Smooth muscle cell (in vitro differentiated cells): ENCODE data around the gene MYLK. TPM values are rescaled to one million over a fixed set of nuclear protein-coding genes. Genes with fewer than 3 reads are reported as not detected.

Experiments used
- DNase-seq: peaks from one replicate; lab custom pipeline; 2025; ENCODE audit not compliant: unreplicated experiment; lab: John Stamatoyannopoulos, UW
- H2AFZ ChIP-seq: fragments of 200-600 bp; sonication (generic); 2 replicates; pipeline ENCODE4 v1.6.0; 2016; ENCODE audit warnings: antibody characterized with exemption, low read depth, mild to moderate bottlenecking
- H3F3A ChIP-seq: fragments of 200-600 bp; sonication (generic); 2 replicates; pipeline ENCODE4 v1.6.0; 2017; ENCODE audit warnings: antibody characterized with exemption, low read depth
- H3K27ac ChIP-seq: fragments of 200-600 bp; sonication (generic); 2 replicates; pipeline ENCODE4 v1.5.1; 2016; ENCODE audit warnings: low read depth, mild to moderate bottlenecking
- H3K27me3 ChIP-seq: fragments of 200-600 bp; sonication (generic); 2 replicates; pipeline ENCODE4 v1.6.1; 2016; ENCODE audit warnings: low read depth, mild to moderate bottlenecking
- H3K36me3 ChIP-seq: fragments of 200-600 bp; sonication (generic); 2 replicates; pipeline ENCODE4 v1.5.1; 2016; ENCODE audit warnings: low read depth
- H3K4me1 ChIP-seq: fragments of 200-600 bp; sonication (generic); 2 replicates; pipeline ENCODE4 v1.5.1; 2016; ENCODE audit warnings: low read depth
- H3K4me2 ChIP-seq: fragments of 200-600 bp; sonication (generic); 2 replicates; pipeline ENCODE4 v1.6.0; 2016; ENCODE audit warnings: mild to moderate bottlenecking
- H3K4me3 ChIP-seq: fragments of 200-600 bp; sonication (generic); 2 replicates; pipeline ENCODE4 v1.5.1; 2016; ENCODE audit warnings: mild to moderate bottlenecking
- H3K79me2 ChIP-seq: fragments of 200-600 bp; sonication (generic); 2 replicates; pipeline ENCODE4 v1.6.0; 2016; ENCODE audit warnings: low read depth, mild to moderate bottlenecking
- H3K9ac ChIP-seq: fragments of 200-600 bp; sonication (generic); 2 replicates; pipeline ENCODE4 v1.6.0; 2016; ENCODE audit warnings: low read depth
- H3K9me3 ChIP-seq: fragments of 200-600 bp; sonication (generic); replicated peaks from 2 replicates; pipeline ENCODE4 v1.5.1; 2016; ENCODE audit warnings: low read depth
- H4K20me1 ChIP-seq: fragments of 200-600 bp; sonication (generic); 2 replicates; pipeline ENCODE4 v1.6.0; 2016; ENCODE audit warnings: low read depth
- CTCF ChIP-seq: fragments of 200-600 bp; sonication (generic); IDR thresholded peaks from 2 replicates; pipeline ENCODE4 v1.5.1; 2017; ENCODE audit warnings: borderline replicate concordance, mild to moderate bottlenecking, antibody characterized with exemption; ENCODE audit not compliant: insufficient read depth, poor library complexity, severe bottlenecking
- WGBS: methylation state at CpG from one replicate; pipeline ENCODE4 v1.1.7; 2016; ENCODE audit warnings: low lambda C conversion rate; 5-methylcytosine and 5-hydroxymethylcytosine counted together
- polyA plus RNA-seq: library from polyadenylated mRNA; unstranded; fragments of >200 nt; fragmentation: Nextera tagmentation; extraction: Ambion mirVana; gene quantifications from 2 replicates; pipeline ENCODE4 v1.2.1, GENCODE V29; 2016
- total RNA-seq: library from RNA; depleted of rRNA; stranded (reverse); fragments of >200 nt; gene quantifications from 2 replicates; pipeline ENCODE4 v1.2.3, GENCODE V29; 2014

MYLK gene
- total and polyA plus RNA-seq, 2 experiments from 2014 or later, result 13.6 to 25.5 TPM

DNA sequence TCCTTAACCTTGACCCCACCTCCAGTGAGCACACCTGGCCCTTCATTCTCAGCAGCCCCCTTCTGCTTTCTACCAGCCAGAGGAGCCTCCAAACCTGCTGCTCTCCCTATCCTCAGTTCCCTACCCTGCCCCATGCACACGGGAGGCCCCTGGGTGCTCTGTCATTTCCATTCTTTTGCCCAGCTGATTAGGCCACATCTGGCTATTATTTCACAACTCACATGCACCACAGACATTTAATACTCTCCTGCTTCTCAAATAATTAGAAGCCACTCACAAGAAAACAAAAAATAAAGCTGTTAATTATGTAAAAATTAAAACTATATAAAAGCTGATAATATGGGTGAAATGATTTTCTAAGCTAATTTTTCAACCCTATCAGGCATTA lies 50.7 kb downstream of the MYLK start:
- 88% methylated on average over 1 of the region's 1 CpG for WGBS
- no peak overlapping the region for H3K4me3 ChIP-seq
- no peaks in the 10 kb centered on the region for H3F3A ChIP-seq
- no peak overlapping the region for H3K4me2 ChIP-seq
- H3K4me1 ChIP-seq, result no peaks in the 10 kb centered on the region
- no peak overlapping the region for H3K9ac ChIP-seq
- no peaks in the 10 kb centered on the region for H3K27me3 ChIP-seq
- H3K27ac ChIP-seq, result no peak overlapping the region
- DNase-seq, result no peak
- no peaks in the 10 kb centered on the region for H4K20me1 ChIP-seq
- no peak overlapping the region for H2AFZ ChIP-seq
- no peaks in the 10 kb centered on the region for H3K79me2 ChIP-seq
- no peak for TF ChIP-seq CTCF
- H3K36me3 ChIP-seq, result no peaks in the 10 kb centered on the region
- H3K9me3 ChIP-seq, result no peaks in the 10 kb centered on the region

- Histone ChIP-seq H2AFZ (no peak overlapping the region), H4K20me1 (no peaks in the 10 kb centered on the region)
These were observed 51.3 kb downstream of the MYLK start for GRCh38 chr3:123832692-123833397.

GRCh38 chr3:123831420-123831819 lies 52.7 kb downstream of the MYLK start:
- Histone ChIP-seq H4K20me1 (no peaks in the 10 kb centered on the region), H3K4me3 (no peak overlapping the region), H3K36me3 (peaks cover 4% of the 10 kb centered on the region), H2AFZ (no peak overlapping the region), H3K27ac (no peak overlapping the region), H3K9ac (no peak overlapping the region), H3K27me3 (no peaks in the 10 kb centered on the region), H3K4me1 (no peaks in the 10 kb centered on the region), H3K4me2 (no peak overlapping the region), H3F3A (no peaks in the 10 kb centered on the region), H3K79me2 (no peaks in the 10 kb centered on the region), H3K9me3 (peaks cover 8% of the 10 kb centered on the region)
- 91% methylated on average over 7 of the region's 7 CpGs for WGBS
- TF ChIP-seq CTCF, result no peak
- no peak for DNase-seq

More at GRCh38 chr3:123832692-123833397, 51.3 kb downstream of the MYLK start:
- TF ChIP-seq CTCF, result no peak
- Histone ChIP-seq H3K27ac (no peak overlapping the region), H3K9ac (no peak overlapping the region), H3K4me1 (no peaks in the 10 kb centered on the region), H3K27me3 (no peaks in the 10 kb centered on the region), H3K79me2 (no peaks in the 10 kb centered on the region), H3F3A (no peaks in the 10 kb centered on the region), H3K36me3 (no peaks in the 10 kb centered on the region), H3K9me3 (no peaks in the 10 kb centered on the region), H3K4me3 (no peak overlapping the region), H3K4me2 (no peak overlapping the region)
- WGBS, result 78% methylated on average over 3 of the region's 3 CpGs
- no peak for DNase-seq

DNA sequence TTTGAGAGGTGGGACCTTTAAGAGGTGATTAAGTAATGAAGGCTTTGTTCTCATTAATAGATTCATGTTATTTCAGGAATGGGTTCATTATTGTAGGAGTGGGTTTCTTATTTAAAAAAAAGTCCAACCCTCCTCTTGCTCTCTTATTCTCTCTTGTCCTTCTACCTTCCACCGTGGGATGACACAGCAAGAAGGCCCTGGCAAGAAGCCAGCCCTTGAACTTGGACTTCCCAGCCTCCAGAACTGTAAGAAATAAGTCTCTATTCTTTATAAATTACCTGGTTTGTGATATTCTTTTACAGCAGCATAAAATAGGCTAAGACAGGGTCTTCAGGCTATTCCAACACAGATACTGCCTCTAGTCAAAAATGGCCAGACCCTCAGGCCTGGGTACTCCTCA lies 62.2 kb downstream of the MYLK start:
- peaks cover 21% of the 10 kb centered on the region for H3K4me1 ChIP-seq
- no peak overlapping the region for H2AFZ ChIP-seq
- H3K27ac ChIP-seq, result no peak overlapping the region
- WGBS, result 100% methylated on average over 1 of the region's 1 CpG
- H3F3A ChIP-seq, result peaks cover 4% of the 10 kb centered on the region
- peaks cover 4% of the 10 kb centered on the region for H3K9me3 ChIP-seq
- no peak for TF ChIP-seq CTCF
- no peaks in the 10 kb centered on the region for H3K27me3 ChIP-seq
- no peak overlapping the region for H3K4me2 ChIP-seq
- H3K79me2 ChIP-seq, result no peaks in the 10 kb centered on the region
- DNase-seq, result no peak
- no peaks in the 10 kb centered on the region for H4K20me1 ChIP-seq
- no peak overlapping the region for H3K9ac ChIP-seq
- peaks cover 2% of the 10 kb centered on the region for H3K36me3 ChIP-seq
- H3K4me3 ChIP-seq, result no peak overlapping the region
